K562 (cell line): Measurements from ENCODE around the gene SCIN. TPM values are rescaled to one million over a fixed set of nuclear protein-coding genes. Genes with fewer than 3 reads are reported as not detected.

Experiments used
- ATAC-seq: fragments of 200-7000 bp; cut with Tn5 transposase; 3 replicates; pipeline ENCODE4 v1.9.1; 2020; ENCODE audit warnings: moderate library complexity
- BruUV-seq: library from RNA; stranded (reverse); fragments of 400-500 nt; replicated peaks from 2 replicates; lab custom pipeline; 2021; lab: Mats Ljungman, UMichigan
- CTCF ChIA-PET: fragments of 300-600 bp; formaldehyde crosslinking; extraction: SDS; loops from one replicate; lab custom pipeline; 2021; ENCODE audit warnings: low intra/inter-chr PET ratio; lab: Yijun Ruan, JAX
- POLR2A ChIA-PET: fragments of 300-600, 350-650 bp; sonication (Branson Sonifier 250); formaldehyde crosslinking; extraction: SDS; loops from one replicate; lab custom pipeline; 2021; ENCODE audit warnings: antibody characterized with exemption, inconsistent platforms; lab: Yijun Ruan, JAX
- DNase-seq, 4 experiments: peaks; one replicate each; pipeline versions ENCODE4 v3.0.0 to v3.0.0-alpha.2; 2011 to 2018; ENCODE audit warnings: low spot score in 3 of 4, mixed read lengths in 3 of 4; ENCODE audit errors: extremely low read depth in 1 of 4
- FAIRE-seq: peaks from 2 replicates; lab custom pipeline; 2011; peaks lifted over from hg19 to GRCh38; lab: Jason Lieb, UNC
- H2AFZ ChIP-seq: 2 replicates; pipeline ENCODE4 v1.6.0; 2011; ENCODE audit warnings: low read depth, low read length, control low read depth, inconsistent platforms
- H3K27ac ChIP-seq: fragments of 200-600 bp; 3 replicates; pipeline ENCODE4 v1.8.0; 2011; ENCODE audit warnings: low read depth, mild to moderate bottlenecking, control low read depth, inconsistent platforms, low read length, moderate library complexity, mixed read lengths; ENCODE audit errors: extremely low read depth
- H3K27me3 ChIP-seq, 2 experiments: fragments of 300-600 bp in 1 of 2; 2 replicates in 1 of 2; 3 replicates in 1 of 2; pipeline versions ENCODE4 v1.6.0 to v1.8.0; 2011; ENCODE audit warnings: inconsistent platforms in 2 of 2, low read length in 2 of 2, mild to moderate bottlenecking in 1 of 2, mixed read lengths in 1 of 2, moderate library complexity in 1 of 2; ENCODE audit not compliant: control insufficient read depth in 2 of 2, insufficient read depth in 2 of 2
- H3K36me3 ChIP-seq: fragments of 300-600 bp; 3 replicates; pipeline ENCODE4 v1.8.0; 2011; ENCODE audit warnings: mild to moderate bottlenecking, low read length, inconsistent platforms; ENCODE audit not compliant: control insufficient read depth, insufficient read depth
- H3K4me1 ChIP-seq, 2 experiments: fragments of 200-600 bp in 1 of 2; replicated peaks in 1 of 2; 2 replicates in 1 of 2; 3 replicates in 1 of 2; pipeline versions ENCODE4 v1.5.1 to v1.8.0; 2011; ENCODE audit warnings: inconsistent platforms in 2 of 2, low read length in 2 of 2, mild to moderate bottlenecking in 1 of 2, mixed read lengths in 1 of 2, moderate library complexity in 1 of 2; ENCODE audit not compliant: control insufficient read depth in 2 of 2, insufficient read depth in 2 of 2
- H3K4me2 ChIP-seq: 2 replicates; pipeline ENCODE4 v1.6.1; 2011; ENCODE audit warnings: low read length, control low read depth, inconsistent platforms, mixed read lengths; ENCODE audit not compliant: insufficient read depth
- H3K4me3 ChIP-seq: fragments of 200-600 bp; sonication (generic), shearing (Covaris generic); 2 replicates; pipeline ENCODE4 v1.5.1; 2016; ENCODE audit warnings: control low read depth, inconsistent platforms
- H3K79me2 ChIP-seq: fragments of 200-600 bp; 3 replicates; pipeline ENCODE4 v1.8.0; 2011; ENCODE audit warnings: low read length, inconsistent platforms; ENCODE audit not compliant: control insufficient read depth, insufficient read depth
- H3K9ac ChIP-seq, 2 experiments: 2 replicates each; pipeline versions ENCODE4 v1.6.0 to v1.6.1; 2011; ENCODE audit warnings: low read depth in 2 of 2, low read length in 2 of 2, control low read depth in 1 of 2, inconsistent platforms in 1 of 2, mild to moderate bottlenecking in 1 of 2, mixed read lengths in 1 of 2; ENCODE audit not compliant: insufficient read depth in 1 of 2
- H3K9me1 ChIP-seq: one replicate; pipeline ENCODE4 v1.6.0; 2011; ENCODE audit warnings: inconsistent platforms, mild to moderate bottlenecking, low read length, moderate library complexity; ENCODE audit not compliant: control insufficient read depth, insufficient read depth
- H3K9me3 ChIP-seq: replicated peaks from 2 replicates; pipeline ENCODE4 v1.5.1; 2011; ENCODE audit warnings: low read depth, low read length, inconsistent platforms; ENCODE audit not compliant: control insufficient read depth, insufficient read depth
- H4K20me1 ChIP-seq: replicated peaks from 2 replicates; pipeline ENCODE4 v1.6.1; 2011; ENCODE audit warnings: low read length, inconsistent platforms, mixed read lengths; ENCODE audit not compliant: control insufficient read depth, insufficient read depth
- CREB5 ChIP-seq: fragments of 250-450 bp; sonication (Bioruptor Pico); IDR thresholded peaks from 2 replicates; pipeline ENCODE4 v1.5.0; 2020; ENCODE audit warnings: mild to moderate bottlenecking
- EZH2 ChIP-seq: IDR thresholded peaks from 2 replicates; pipeline ENCODE4 v1.6.1; 2012; ENCODE audit warnings: low read depth, mild to moderate bottlenecking, inconsistent platforms, low read length, borderline replicate concordance
- KDM4B ChIP-seq, 2 experiments: fragments of 450-650 bp in 1 of 2; sonication (generic) in 1 of 2; IDR thresholded peaks; 2 replicates each; pipeline ENCODE4 v1.6.1; 2016 to 2017; ENCODE audit warnings: borderline replicate concordance in 2 of 2, antibody characterized with exemption in 1 of 2, low read depth in 1 of 2, mild to moderate bottlenecking in 1 of 2
- NFE2 ChIP-seq: IDR thresholded peaks from 2 replicates; pipeline ENCODE4 v1.6.1; 2014; ENCODE audit warnings: antibody characterized with exemption, low read depth
- SIRT6 ChIP-seq: IDR thresholded peaks from one replicate; pipeline ENCODE4 v1.6.1; 2012; ENCODE audit warnings: low read depth, mild to moderate bottlenecking, control low read depth, inconsistent platforms, low read length, moderate library complexity
- SMARCA5 ChIP-seq: fragments of 450-650 bp; IDR thresholded peaks from 2 replicates; pipeline ENCODE4 v1.6.1; 2016
- U2AF2 ChIP-seq: fragments of 200-400 bp; formaldehyde crosslinking; optimal IDR thresholded peaks from 2 replicates; pipeline ENCODE3; 2017; ENCODE audit warnings: low read depth, mild to moderate bottlenecking, low read length
- ZBTB8A ChIP-seq: fragments of 450-650 bp; IDR thresholded peaks from 2 replicates; pipeline ENCODE4 v1.6.1; 2018; ENCODE audit warnings: mild to moderate bottlenecking, moderate library complexity; ENCODE audit not compliant: partially characterized antibody
- ZNF395 ChIP-seq: fragments of 200-800 bp; sonication (Bioruptor generic); IDR thresholded peaks from 2 replicates; pipeline ENCODE4 v1.6.1; 2017; ENCODE audit warnings: missing genetic modification characterization, missing compliant biosample characterization
- WGBS: fragments of 100-300 bp; shearing (Covaris generic); methylation state at CpG from one replicate; pipeline ENCODE4 v1.1.6; 2016; ENCODE audit warnings: low coverage, mixed read lengths; ENCODE audit not compliant: insufficient coverage; ENCODE audit errors: missing lambda C conversion rate; 5-methylcytosine and 5-hydroxymethylcytosine counted together
- in situ Hi-C: fragments of 300-500 bp; cut with MboI; formaldehyde crosslinking; loops from 4 replicates; pipeline ENCODE4 v1.15.0; 2018; ENCODE audit warnings: inconsistent platforms, mixed read lengths
- intact Hi-C: fragments of 100-400 bp; cut with micrococcal nuclease; formaldehyde crosslinking; loops from 2 replicates; pipeline ENCODE4 v1.14.2; 2022
- polyA plus RNA-seq, 8 experiments: library from polyadenylated mRNA; depleted of rRNA in 4 of 8; stranded (reverse) in 5 of 8; unstranded in 3 of 8; fragments of >200 nt; fragmentation: Nextera tagmentation in 2 of 8; fragmentation: Illumina TruSeq in 1 of 8; extraction: Ambion mirVana in 2 of 8; extraction: Trizol in 1 of 8; gene quantifications; 2 replicates each; pipeline versions ENCODE4 v1.2.1 to v1.2.3, GENCODE V29; 2011 to 2014; ENCODE audit warnings: inconsistent platforms in 1 of 8, missing spikeins in 1 of 8
- total RNA-seq, 7 experiments: library from RNA; depleted of rRNA in 6 of 7; stranded (reverse); fragments of >200 nt in 6 of 7; fragmentation: Illumina TruSeq in 2 of 7; extraction: Trizol in 2 of 7; gene quantifications; 2 replicates each; pipeline versions ENCODE4 v1.2.1 to v1.2.3, GENCODE V29; 2011 to 2021; ENCODE audit warnings: low replicate concordance in 1 of 7
- TF ChIP-seq, protein P1 (sequence below), 3 experiments: fragments of 200-800 bp in 1 of 3; sonication (Bioruptor generic) in 1 of 3; sonication (generic) in 1 of 3; formaldehyde crosslinking in 1 of 3; IDR thresholded peaks; 2 replicates each; pipeline versions ENCODE4 v1.6.1 to v1.8.0; 2016 to 2022; ENCODE audit warnings: mild to moderate bottlenecking in 2 of 3, missing compliant biosample characterization in 2 of 3, missing genetic modification characterization in 2 of 3, missing genetic modification reagents in 1 of 3
- TF ChIP-seq, protein P2 (sequence below): fragments of 450-650 bp; IDR thresholded peaks from 2 replicates; pipeline ENCODE4 v1.6.1; 2018; ENCODE audit not compliant: partially characterized antibody

The SCIN gene
- total and polyA plus RNA-seq, 9 of the 15 experiments (the other 6 are each of a cell fraction or from before 2014, with no cell fraction given): 0.67 to 18.2 (median 10.6) TPM

- intact Hi-C loops (no loop called here), in situ Hi-C loops (loop anchor here (5.0 kb wide), 1 partner anchor 620 kb away; no protein-coding TSS in a partner anchor)
- H3K27ac ChIP-seq: no peak overlapping the region
- ChIA-PET POLR2A (no interaction called here), CTCF (no interaction called here)
- ATAC-seq: no peak
- peaks cover 0 to 4% of the 10 kb centered on the region in 2 experiments; a peak in 4 of 5 replicates for H3K4me1 ChIP-seq
- DNase-seq: no peak
- H2AFZ ChIP-seq: no peak overlapping the region
- H3K9ac ChIP-seq: no peak overlapping the region
- no peaks in the 10 kb centered on the region for H3K27me3 ChIP-seq
- peaks cover 3% of the 10 kb centered on the region for H3K9me1 ChIP-seq
- FAIRE-seq: no peak
- peaks cover 10% of the 10 kb centered on the region; the same call in 2 of the 3 replicates for H3K36me3 ChIP-seq
- H4K20me1 ChIP-seq: no peaks in the 10 kb centered on the region
- no peak overlapping the region for H3K4me2 ChIP-seq
- WGBS: 72% methylated on average over 5 of the region's 5 CpGs
- no peak overlapping the region for H3K4me3 ChIP-seq
- no peaks in the 10 kb centered on the region for H3K79me2 ChIP-seq
- no peaks in the 10 kb centered on the region for H3K9me3 ChIP-seq
- no TSS peak for BruUV-seq
- TF ChIP-seq, protein P1, sequence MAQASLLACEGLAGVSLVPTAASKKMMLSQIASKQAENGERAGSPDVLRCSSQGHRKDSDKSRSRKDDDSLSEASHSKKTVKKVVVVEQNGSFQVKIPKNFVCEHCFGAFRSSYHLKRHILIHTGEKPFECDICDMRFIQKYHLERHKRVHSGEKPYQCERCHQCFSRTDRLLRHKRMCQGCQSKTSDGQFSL (CRISPR knock-in tag; IDR thresholded peaks at IDR 0.05): no peak
- TF ChIP-seq, protein P1 (tag; IDR thresholded peaks at IDR 0.05): no peak
- TF ChIP-seq EZH2 (no peak), U2AF2 (no peak), CREB5 (CRISPR knock-in tag) (no peak), NFE2 (no peak), ZNF395 (CRISPR knock-in tag) (no peak), SMARCA5 (no peak), SIRT6 (no peak), ZBTB8A (no peak), KDM4B (IDR thresholded peaks at IDR 0.05; ENCODE audit: borderline replicate concordance in 2 of 2, low read depth in 1 of 2) (no peak)
- TF ChIP-seq, protein P2, sequence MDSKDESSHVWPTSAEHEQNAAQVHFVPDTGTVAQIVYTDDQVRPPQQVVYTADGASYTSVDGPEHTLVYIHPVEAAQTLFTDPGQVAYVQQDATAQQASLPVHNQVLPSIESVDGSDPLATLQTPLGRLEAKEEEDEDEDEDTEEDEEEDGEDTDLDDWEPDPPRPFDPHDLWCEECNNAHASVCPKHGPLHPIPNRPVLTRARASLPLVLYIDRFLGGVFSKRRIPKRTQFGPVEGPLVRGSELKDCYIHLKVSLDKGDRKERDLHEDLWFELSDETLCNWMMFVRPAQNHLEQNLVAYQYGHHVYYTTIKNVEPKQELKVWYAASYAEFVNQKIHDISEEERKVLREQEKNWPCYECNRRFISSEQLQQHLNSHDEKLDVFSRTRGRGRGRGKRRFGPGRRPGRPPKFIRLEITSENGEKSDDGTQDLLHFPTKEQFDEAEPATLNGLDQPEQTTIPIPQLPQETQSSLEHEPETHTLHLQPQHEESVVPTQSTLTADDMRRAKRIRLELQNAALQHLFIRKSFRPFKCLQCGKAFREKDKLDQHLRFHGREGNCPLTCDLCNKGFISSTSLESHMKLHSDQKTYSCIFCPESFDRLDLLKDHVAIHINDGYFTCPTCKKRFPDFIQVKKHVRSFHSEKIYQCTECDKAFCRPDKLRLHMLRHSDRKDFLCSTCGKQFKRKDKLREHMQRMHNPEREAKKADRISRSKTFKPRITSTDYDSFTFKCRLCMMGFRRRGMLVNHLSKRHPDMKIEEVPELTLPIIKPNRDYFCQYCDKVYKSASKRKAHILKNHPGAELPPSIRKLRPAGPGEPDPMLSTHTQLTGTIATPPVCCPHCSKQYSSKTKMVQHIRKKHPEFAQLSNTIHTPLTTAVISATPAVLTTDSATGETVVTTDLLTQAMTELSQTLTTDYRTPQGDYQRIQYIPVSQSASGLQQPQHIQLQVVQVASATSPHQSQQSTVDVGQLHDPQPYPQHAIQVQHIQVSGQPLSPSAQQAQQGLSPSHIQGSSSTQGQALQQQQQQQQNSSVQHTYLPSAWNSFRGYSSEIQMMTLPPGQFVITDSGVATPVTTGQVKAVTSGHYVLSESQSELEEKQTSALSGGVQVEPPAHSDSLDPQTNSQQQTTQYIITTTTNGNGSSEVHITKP: peak; percentile 82
These were observed 72.0 kb downstream of the SCIN start for GRCh38 chr7:12642508-12642907.
